Sciatic nerve (tissue), 2 donors: ENCODE measurements around the gene HIP1. TPM values are rescaled to one million over a fixed set of nuclear protein-coding genes. Genes with fewer than 3 reads are reported as not detected.
"Not testable (repeated sequence)": the region's sequence is repeated elsewhere in the genome, so short reads cannot be mapped to it uniquely, and the experiment has no call there.

ENCODE experiments used
- ATAC-seq: fragments of 200-7000 bp; cut with Tn5 transposase; one replicate; pipeline ENCODE4 v1.9.1; 2020; ENCODE audit warnings: mild to moderate bottlenecking, moderate library complexity
- DNase-seq: peaks from one replicate; pipeline ENCODE4 v3.0.0-alpha.2; 2020; ENCODE audit warnings: low spot score
- intact Hi-C: fragments of 100-400 bp; cut with DNase I; formaldehyde crosslinking; loops from one replicate; pipeline ENCODE4 v1.14.2; 2022
- total RNA-seq: library from RNA; stranded (reverse); fragmentation: NEBNext Ultra II Directional; extraction: Animal tissue kit (Norgen Biotek cat#: 25700); gene quantifications from one replicate; pipeline ENCODE4 v1.2.1, GENCODE V29; 2021
- donor health status: DM: no; HTN: no; CAD: no.
- donor health status: DM: no; HTN: no; CAD: no.

HIP1 gene
- total RNA-seq, 1 donor from 2014 or later, result 65.3 TPM

GRCh38 chr7:75721426-75721825 is 17.3 kb downstream of the HIP1 start:
- ATAC-seq, result no peak
- DNase-seq, result no peak
- intact Hi-C loops, result no loop called here

- ATAC-seq, result no peak
- no peak for DNase-seq
- intact Hi-C loops, result no loop called here
Measured at GRCh38 chr7:75719626-75720025, 19.1 kb downstream of the HIP1 start.

GRCh38 chr7:75718390-75719031 is 20.2 kb downstream of the HIP1 start:
- ATAC-seq, result no peak
- intact Hi-C loops, result no loop called here
- DNase-seq, result no peak

GRCh38 chr7:75717746-75718145 is 21.0 kb downstream of the HIP1 start:
- ATAC-seq, DNase-seq, intact Hi-C loops: not testable (repeated sequence)

- DNase-seq (no peak), ATAC-seq (no peak)
- intact Hi-C loops, result no loop called here
Measured at GRCh38 chr7:75716992-75717626, 21.6 kb downstream of the HIP1 start.

GRCh38 chr7:75715864-75716263 is 22.9 kb downstream of the HIP1 start:
- ATAC-seq (peak; percentile 22), DNase-seq (no peak)
- intact Hi-C loops, result no loop called here

GRCh38 chr7:75712517-75713361 is 26.0 kb downstream of the HIP1 start:
- intact Hi-C loops, result no loop called here
- ATAC-seq, result no peak
- no peak for DNase-seq

GRCh38 chr7:75711656-75712514 is 26.9 kb downstream of the HIP1 start:
- intact Hi-C loops, result no loop called here
- ATAC-seq (no peak), DNase-seq (no peak)

GRCh38 chr7:75711076-75711475 is 27.7 kb downstream of the HIP1 start:
- ATAC-seq (no peak), DNase-seq (no peak)
- intact Hi-C loops, result no loop called here

- DNase-seq (no peak), ATAC-seq (no peak)
- intact Hi-C loops, result no loop called here
Measured at GRCh38 chr7:75704928-75705327, 33.8 kb downstream of the HIP1 start.

GRCh38 chr7:75702515-75702914 is 36.2 kb downstream of the HIP1 start:
- ATAC-seq, result no peak
- DNase-seq, result no peak

GRCh38 chr7:75699993-75700392 is 38.7 kb downstream of the HIP1 start:
- ATAC-seq, result no peak
- intact Hi-C loops, result no loop called here
- DNase-seq, result no peak

More at GRCh38 chr7:75702515-75702914, 36.2 kb downstream of the HIP1 start:
- intact Hi-C loops, result no loop called here

GRCh38 chr7:75698358-75698757 is 40.4 kb downstream of the HIP1 start:
- ATAC-seq (no peak), DNase-seq (no peak)
- intact Hi-C loops, result no loop called here

GRCh38 chr7:75696263-75697037 is 42.3 kb downstream of the HIP1 start:
- DNase-seq, result peak; percentile 9
- ATAC-seq, result no peak
- intact Hi-C loops, result no loop called here

- intact Hi-C loops, result no loop called here
- ATAC-seq, result no peak
- peak; percentile 55 for DNase-seq
Measured at GRCh38 chr7:75694638-75695399, 43.9 kb downstream of the HIP1 start.

GRCh38 chr7:75693668-75694067 is 45.1 kb downstream of the HIP1 start:
- intact Hi-C loops, DNase-seq, ATAC-seq: not testable (repeated sequence)

GRCh38 chr7:75691793-75692543 is 46.8 kb downstream of the HIP1 start:
- ATAC-seq (no peak), DNase-seq (peak; percentile 7)
- intact Hi-C loops, result no loop called here
